ENCODE data around the gene PLVAP. TPM values are rescaled to one million over a fixed set of nuclear protein-coding genes. Genes with fewer than 3 reads are reported as not detected.

Gene PLVAP
- total and polyA plus RNA-seq, 2 experiments from 2014 or later: not detected

GRCh38 chr19:17305216-17305516 lies 72.0 kb downstream of the PLVAP start (continued):
- TF ChIP-seq REST (IDR thresholded peaks at IDR 0.05; ENCODE audit: unreplicated experiment): no peak
- TF ChIP-seq STAT1 (IDR thresholded peaks at IDR 0.05; ENCODE audit: unreplicated experiment): no peak
- TF ChIP-seq EZH2 (IDR thresholded peaks at IDR 0.05; ENCODE audit: low read depth, unreplicated experiment): no peak
- no peak for TF ChIP-seq ZNF331 (CRISPR knock-in tag; IDR thresholded peaks at IDR 0.05; ENCODE audit: low read depth)
- TF ChIP-seq JUNB (IDR thresholded peaks at IDR 0.05; ENCODE audit: unreplicated experiment): no peak
- no peak for TF ChIP-seq EZH2phosphoT487 (IDR thresholded peaks at IDR 0.05; ENCODE audit: unreplicated experiment)
- TF ChIP-seq, protein P1, sequence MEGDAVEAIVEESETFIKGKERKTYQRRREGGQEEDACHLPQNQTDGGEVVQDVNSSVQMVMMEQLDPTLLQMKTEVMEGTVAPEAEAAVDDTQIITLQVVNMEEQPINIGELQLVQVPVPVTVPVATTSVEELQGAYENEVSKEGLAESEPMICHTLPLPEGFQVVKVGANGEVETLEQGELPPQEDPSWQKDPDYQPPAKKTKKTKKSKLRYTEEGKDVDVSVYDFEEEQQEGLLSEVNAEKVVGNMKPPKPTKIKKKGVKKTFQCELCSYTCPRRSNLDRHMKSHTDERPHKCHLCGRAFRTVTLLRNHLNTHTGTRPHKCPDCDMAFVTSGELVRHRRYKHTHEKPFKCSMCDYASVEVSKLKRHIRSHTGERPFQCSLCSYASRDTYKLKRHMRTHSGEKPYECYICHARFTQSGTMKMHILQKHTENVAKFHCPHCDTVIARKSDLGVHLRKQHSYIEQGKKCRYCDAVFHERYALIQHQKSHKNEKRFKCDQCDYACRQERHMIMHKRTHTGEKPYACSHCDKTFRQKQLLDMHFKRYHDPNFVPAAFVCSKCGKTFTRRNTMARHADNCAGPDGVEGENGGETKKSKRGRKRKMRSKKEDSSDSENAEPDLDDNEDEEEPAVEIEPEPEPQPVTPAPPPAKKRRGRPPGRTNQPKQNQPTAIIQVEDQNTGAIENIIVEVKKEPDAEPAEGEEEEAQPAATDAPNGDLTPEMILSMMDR (conservative IDR thresholded peaks at IDR 0.05; ENCODE audit: low read depth in 2 of 2): no peak

- Mint-ChIP-seq H3K27ac (no peak overlapping the region), H3K36me3 (ENCODE audit: low read depth) (peaks cover 7% of the 10 kb centered on the region), H3K4me3 (peak overlapping the region; percentile 95), H3K27me3 (ENCODE audit: insufficient read depth, low read depth, poor library complexity) (peaks cover 30% of the 10 kb centered on the region), H3K4me1 (peaks cover 36% of the 10 kb centered on the region), H3K9me3 (no peaks in the 10 kb centered on the region; the same call in 1 of the 3 replicates)
- Histone ChIP-seq H2AFZ (no peak overlapping the region), H3K4me2 (peak overlapping the region; percentile 75), H3F3A (replicated peaks; ENCODE audit: low read depth) (peaks cover 37% of the 10 kb centered on the region), H3K27me3 (ENCODE audit: insufficient read depth) (no peaks in the 10 kb centered on the region), H3K27ac (ENCODE audit: low read depth) (peak overlapping the region; percentile 84), H3K36me3 (ENCODE audit: insufficient read depth) (no peaks in the 10 kb centered on the region), H4K20me1 (replicated peaks; ENCODE audit: insufficient read depth) (peaks cover 3% of the 10 kb centered on the region; the same call in 1 of the 2 replicates), H3K4me3 (peak overlapping the region; percentile 38; the same call in 1 of the 2 replicates), H3K9me2 (ENCODE audit: insufficient read depth) (no peaks in the 10 kb centered on the region), H3K79me2 (replicated peaks; ENCODE audit: insufficient read depth) (peaks cover 10% of the 10 kb centered on the region), H3K4me1 (ENCODE audit: insufficient read depth) (peaks cover 37% of the 10 kb centered on the region)
- DNase-seq (ENCODE audit: low spot score) (no peak), ATAC-seq (no peak)
- no peak for TF ChIP-seq EZH2phosphoT487 (IDR thresholded peaks at IDR 0.05; ENCODE audit: unreplicated experiment)
- TF ChIP-seq ZNF331 (CRISPR knock-in tag; IDR thresholded peaks at IDR 0.05; ENCODE audit: low read depth): no peak
- TF ChIP-seq CREB1 (CRISPR knock-in tag; IDR thresholded peaks at IDR 0.05; ENCODE audit: low read depth): no peak
- TF ChIP-seq, protein P1 (conservative IDR thresholded peaks at IDR 0.05; ENCODE audit: low read depth in 2 of 2): no peak
- no peak for TF ChIP-seq JUNB (IDR thresholded peaks at IDR 0.05; ENCODE audit: unreplicated experiment)
- TF ChIP-seq ZNF462 (CRISPR knock-in tag; IDR thresholded peaks at IDR 0.05): no peak
These were observed 72.5 kb downstream of the PLVAP start for GRCh38 chr19:17304386-17305215.
